Suppressor macrophage treated with lipopolysaccharide for 4 hours (primary cell): Measurements from ENCODE around the gene NPY.
"Not testable (repeated sequence)": the region's sequence is repeated elsewhere in the genome, so short reads cannot be mapped to it uniquely, and the experiment has no call there.

Source experiments
- DNase-seq: peaks from one replicate; pipeline ENCODE4 v3.0.0-alpha.2; 2020

The NPY gene

GRCh38 chr7:24283897-24284698, at the start of gene NPY:
Gene NPY, plus strand, starts transcription at chr7:24284190. Its CDS starts 1,051 bp downstream, at chr7:24285241.
- DNase-seq: no peak

DNA sequence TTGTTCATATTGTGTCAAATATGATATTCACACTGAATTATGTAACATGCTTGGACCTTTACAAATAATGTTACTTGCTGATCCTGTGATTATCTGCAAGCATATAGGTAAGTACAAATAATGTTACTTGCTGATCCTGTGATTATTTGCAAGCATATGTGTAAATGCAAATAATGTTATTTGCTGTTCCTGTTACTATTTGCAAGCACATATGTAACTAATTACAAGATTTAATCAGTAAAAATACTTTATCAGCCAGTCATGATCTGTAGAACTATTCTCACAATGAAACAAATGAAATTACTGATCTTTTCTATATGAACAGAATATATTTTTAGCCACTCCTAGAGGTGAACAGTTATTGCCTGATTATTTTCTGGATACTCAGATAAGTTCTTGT, 44.7 kb upstream of the NPY start:
- no peak for DNase-seq

GRCh38 chr7:24241206-24241605, 42.8 kb upstream of the NPY start:
- DNase-seq: no peak

GRCh38 chr7:24244554-24244953, 39.4 kb upstream of the NPY start:
- no peak for DNase-seq

GRCh38 chr7:24245362-24245761, 38.6 kb upstream of the NPY start:
- peak; percentile 4 for DNase-seq

DNA sequence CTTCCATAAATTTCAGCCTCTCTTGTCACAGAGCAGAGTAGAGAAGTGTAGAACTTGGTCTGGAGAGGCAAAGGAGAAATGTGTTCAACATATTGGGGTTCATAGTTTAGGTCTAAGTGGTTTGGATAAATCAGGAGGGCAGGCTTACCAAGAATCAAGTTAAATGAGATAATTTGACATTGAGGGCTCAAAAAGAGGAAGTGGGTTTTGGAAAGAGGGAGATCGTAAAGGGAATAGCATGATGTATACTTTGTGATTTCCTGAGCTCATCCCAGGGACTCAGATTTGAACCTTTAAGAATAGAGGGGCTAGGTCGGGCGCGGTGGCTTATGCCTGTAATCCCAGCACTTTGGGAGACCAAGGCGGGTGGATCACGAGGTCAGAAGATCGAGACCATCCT, 34.7 kb upstream of the NPY start:
- DNase-seq: no peak

DNA sequence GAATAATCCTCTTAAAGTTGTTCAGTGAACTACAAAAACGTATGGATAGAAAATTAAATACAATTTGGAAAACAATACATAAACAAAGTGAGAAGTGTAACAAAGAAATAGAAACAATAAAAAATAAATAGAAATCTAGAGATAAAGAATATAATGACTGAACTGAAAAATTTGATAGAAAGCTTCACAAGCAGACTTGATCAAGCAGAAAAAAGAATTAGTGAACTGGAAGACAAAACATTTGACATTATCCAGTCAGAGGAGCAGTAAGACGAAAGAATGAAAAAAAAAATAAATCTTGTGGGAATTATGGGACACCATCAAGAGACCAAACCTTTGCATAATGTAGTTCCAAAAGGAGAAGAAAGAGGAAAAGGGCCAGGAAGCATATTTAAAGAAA, 32.4 kb upstream of the NPY start:
- no peak for DNase-seq

GRCh38 chr7:24255139-24255538, 28.9 kb upstream of the NPY start:
- no peak for DNase-seq

- DNase-seq: not testable (repeated sequence)
These were observed 25.7 kb upstream of the NPY start for GRCh38 chr7:24258324-24258723.

GRCh38 chr7:24271938-24272337, 12.1 kb upstream of the NPY start:
- no peak for DNase-seq

- no peak for DNase-seq
These were observed 4.5 kb upstream of the NPY start for GRCh38 chr7:24279512-24279911.

GRCh38 chr7:24283554-24283896, 465 bp upstream of the NPY start:
- DNase-seq: no peak

DNA sequence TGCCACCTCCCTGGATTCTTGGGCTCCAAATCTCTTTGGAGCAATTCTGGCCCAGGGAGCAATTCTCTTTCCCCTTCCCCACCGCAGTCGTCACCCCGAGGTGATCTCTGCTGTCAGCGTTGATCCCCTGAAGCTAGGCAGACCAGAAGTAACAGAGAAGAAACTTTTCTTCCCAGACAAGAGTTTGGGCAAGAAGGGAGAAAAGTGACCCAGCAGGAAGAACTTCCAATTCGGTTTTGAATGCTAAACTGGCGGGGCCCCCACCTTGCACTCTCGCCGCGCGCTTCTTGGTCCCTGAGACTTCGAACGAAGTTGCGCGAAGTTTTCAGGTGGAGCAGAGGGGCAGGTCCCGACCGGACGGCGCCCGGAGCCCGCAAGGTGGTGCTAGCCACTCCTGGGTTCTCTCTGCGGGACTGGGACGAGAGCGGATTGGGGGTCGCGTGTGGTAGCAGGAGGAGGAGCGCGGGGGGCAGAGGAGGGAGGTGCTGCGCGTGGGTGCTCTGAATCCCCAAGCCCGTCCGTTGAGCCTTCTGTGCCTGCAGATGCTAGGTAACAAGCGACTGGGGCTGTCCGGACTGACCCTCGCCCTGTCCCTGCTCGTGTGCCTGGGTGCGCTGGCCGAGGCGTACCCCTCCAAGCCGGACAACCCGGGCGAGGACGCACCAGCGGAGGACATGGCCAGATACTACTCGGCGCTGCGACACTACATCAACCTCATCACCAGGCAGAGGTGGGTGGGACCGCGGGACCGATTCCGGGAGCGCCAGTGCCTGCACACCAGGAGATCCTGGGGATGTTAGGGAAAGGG, 913 bp downstream of the NPY start:
- DNase-seq: no peak

DNA sequence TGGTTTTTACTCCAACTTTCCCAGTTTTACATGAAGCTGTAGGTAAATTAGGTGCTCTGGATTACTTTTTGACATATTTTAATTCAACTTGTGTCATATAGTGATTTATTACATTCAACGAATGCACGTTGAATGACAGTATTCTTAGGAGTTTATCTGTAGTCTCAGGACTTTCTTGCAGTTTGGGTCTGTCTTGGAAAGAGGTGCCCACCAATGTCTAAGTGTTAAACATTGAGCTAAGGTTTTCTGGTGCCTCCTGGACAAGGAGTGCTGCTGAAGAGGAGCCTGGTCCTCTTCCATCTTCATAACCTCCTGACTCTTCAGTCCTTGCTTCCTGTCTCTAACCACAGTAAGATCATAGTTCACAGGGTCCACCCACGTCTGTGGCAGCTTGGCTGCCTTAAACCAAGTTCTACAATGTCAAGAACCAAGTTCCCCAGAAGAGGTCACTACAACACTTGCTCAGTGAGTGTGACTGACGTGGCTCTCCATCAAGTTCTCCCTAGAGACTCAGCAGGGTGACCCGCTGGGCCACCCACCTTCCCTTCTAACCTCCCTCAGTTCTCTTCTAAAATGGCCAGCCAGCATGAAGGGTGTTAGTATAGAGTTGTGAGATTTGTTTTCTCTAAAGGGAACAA, 6.1 kb downstream of the NPY start:
- peak; percentile 83 for DNase-seq

GRCh38 chr7:24291271-24291670, 7.3 kb downstream of the NPY start:
- no peak for DNase-seq

DNA sequence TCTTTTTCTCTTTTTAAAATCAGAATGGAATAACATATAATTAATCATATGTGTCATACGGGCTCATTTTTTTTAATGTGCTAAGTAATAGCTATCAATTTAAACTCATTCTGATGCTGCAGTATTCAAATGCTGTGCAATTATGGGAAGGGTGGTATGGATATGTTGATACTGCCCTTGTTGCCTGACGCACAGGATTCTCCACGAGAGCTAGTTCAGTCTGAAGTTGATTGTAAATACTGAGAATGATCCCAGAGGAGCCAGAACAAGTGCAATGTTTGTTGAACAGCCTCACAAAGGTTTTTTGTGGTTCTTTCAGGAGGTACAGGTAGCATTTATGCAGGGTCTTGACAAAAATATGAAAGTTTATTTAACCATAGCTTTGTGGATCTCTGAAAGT, 13.4 kb downstream of the NPY start:
- DNase-seq: no peak

- DNase-seq: no peak
These were observed 14.7 kb downstream of the NPY start for GRCh38 chr7:24298696-24299095.

GRCh38 chr7:24299192-24299591, 15.2 kb downstream of the NPY start:
- no peak for DNase-seq

GRCh38 chr7:24301703-24302102, 17.7 kb downstream of the NPY start:
- no peak for DNase-seq

- DNase-seq: no peak
These were observed 20.6 kb downstream of the NPY start for GRCh38 chr7:24304494-24305095.

GRCh38 chr7:24307326-24307725, 23.3 kb downstream of the NPY start:
- no peak for DNase-seq

GRCh38 chr7:24312588-24312987, 28.6 kb downstream of the NPY start:
- no peak for DNase-seq

DNA sequence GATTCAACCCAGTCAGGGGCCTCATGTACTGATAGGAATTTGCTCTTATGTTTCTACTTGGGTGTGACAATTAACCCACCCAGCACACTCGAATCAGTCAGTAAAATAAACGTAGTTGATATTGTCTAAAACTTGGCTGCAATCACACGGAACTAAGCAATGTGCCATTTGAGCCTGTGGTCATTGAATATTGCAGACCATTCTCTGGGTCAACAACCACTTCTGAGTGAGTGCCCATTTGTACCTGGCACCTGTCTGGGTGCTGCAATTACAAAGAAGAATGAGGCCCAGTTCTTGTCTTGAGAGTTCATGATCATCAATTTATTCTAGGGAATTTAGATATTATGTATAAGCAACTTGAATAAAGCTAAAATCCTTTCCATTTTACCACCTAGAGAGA, 29.8 kb downstream of the NPY start:
- DNase-seq: no peak

- no peak for DNase-seq
These were observed 32.4 kb downstream of the NPY start for GRCh38 chr7:24316340-24316739.
